Astrocyte of the spinal cord (primary cell): Measurements from ENCODE around the gene SUMO3.

Experiments
- DNase-seq: peaks from one replicate; pipeline ENCODE4 v3.0.0; 2011; ENCODE audit warnings: low read depth, low spot score
- H3K4me3 ChIP-seq: 2 replicates; pipeline ENCODE4 v1.5.1; 2011; ENCODE audit warnings: low read depth, mild to moderate bottlenecking, low read length, moderate library complexity
- in situ Hi-C: cut with HindIII; loops from 2 replicates; pipeline ENCODE4 v1.10.0; 2017; ENCODE audit warnings: low sequenced_read_pairs
- TF ChIP-seq, protein P1 (sequence below): IDR thresholded peaks from 2 replicates; pipeline ENCODE4 v1.5.1; 2012; ENCODE audit warnings: low read depth, mild to moderate bottlenecking, low read length, inconsistent platforms

The SUMO3 gene

DNA sequence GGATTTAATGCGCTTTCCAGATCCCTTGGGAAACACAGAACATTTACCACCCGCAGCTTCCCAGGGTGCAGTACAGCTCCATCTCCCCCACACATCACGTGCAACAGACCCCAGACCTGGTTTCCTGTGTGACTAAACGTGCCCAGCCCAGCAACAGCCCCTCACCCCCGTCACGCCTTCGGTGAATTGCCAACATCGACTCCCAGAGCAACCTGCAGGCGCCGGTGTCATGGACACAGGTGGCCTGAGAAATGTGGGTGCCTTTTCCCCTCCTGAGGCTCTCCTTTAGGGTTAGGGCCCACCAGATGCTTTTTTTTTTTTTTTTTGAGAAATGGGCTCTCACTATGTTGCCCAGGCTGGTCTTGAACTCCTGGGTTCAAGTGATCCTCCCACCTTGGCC is 24.2 kb upstream of the SUMO3 start:
- TF ChIP-seq, protein P1, sequence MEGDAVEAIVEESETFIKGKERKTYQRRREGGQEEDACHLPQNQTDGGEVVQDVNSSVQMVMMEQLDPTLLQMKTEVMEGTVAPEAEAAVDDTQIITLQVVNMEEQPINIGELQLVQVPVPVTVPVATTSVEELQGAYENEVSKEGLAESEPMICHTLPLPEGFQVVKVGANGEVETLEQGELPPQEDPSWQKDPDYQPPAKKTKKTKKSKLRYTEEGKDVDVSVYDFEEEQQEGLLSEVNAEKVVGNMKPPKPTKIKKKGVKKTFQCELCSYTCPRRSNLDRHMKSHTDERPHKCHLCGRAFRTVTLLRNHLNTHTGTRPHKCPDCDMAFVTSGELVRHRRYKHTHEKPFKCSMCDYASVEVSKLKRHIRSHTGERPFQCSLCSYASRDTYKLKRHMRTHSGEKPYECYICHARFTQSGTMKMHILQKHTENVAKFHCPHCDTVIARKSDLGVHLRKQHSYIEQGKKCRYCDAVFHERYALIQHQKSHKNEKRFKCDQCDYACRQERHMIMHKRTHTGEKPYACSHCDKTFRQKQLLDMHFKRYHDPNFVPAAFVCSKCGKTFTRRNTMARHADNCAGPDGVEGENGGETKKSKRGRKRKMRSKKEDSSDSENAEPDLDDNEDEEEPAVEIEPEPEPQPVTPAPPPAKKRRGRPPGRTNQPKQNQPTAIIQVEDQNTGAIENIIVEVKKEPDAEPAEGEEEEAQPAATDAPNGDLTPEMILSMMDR: no peak
- no peak overlapping the region for H3K4me3 ChIP-seq
- in situ Hi-C loops: no loop called here
- no peak for DNase-seq

DNA sequence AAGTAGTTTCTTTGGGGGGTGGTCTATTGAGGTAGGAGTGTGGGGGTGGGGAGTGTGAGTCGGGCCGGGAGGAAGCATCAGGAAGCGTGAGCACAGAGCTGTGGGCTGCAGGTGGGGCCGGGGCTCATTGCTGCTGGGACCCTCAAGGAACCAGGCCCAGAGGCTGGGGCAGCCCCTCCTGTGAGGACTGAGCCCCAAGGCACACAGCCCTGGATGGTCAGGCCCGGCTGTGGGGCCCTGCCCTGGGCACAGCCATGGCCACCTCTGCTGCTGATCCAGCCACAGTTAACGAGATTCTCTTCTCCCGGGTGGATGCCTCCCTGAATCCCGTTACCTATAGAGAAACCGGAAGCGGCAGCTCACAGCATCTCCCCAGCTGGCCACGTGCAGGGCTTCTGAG is 22.9 kb upstream of the SUMO3 start:
- DNase-seq: no peak
- H3K4me3 ChIP-seq: no peak overlapping the region
- TF ChIP-seq, protein P1: no peak
- in situ Hi-C loops: no loop called here

DNA sequence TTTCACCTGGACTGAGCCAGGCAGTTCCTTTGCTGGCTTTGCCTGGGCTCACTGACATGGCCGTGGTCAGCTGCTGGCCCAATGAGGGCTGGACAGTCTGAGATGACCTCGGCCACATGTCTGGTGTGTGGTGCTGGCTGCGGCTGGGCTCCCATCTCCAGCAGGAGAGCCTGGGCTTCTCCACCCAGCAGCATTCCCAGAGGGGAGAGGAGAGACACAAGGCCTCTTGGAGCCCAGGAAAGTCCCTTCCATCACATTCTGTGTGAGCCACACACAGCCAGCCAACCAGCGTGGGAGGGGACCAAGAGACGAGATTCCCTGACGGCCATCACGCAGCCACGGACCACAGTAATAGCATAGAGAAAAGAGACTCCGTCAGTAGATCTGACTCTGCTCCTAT is 21.1 kb upstream of the SUMO3 start:
- H3K4me3 ChIP-seq: no peak overlapping the region
- DNase-seq: no peak
- in situ Hi-C loops: no loop called here
- TF ChIP-seq, protein P1: no peak

DNA sequence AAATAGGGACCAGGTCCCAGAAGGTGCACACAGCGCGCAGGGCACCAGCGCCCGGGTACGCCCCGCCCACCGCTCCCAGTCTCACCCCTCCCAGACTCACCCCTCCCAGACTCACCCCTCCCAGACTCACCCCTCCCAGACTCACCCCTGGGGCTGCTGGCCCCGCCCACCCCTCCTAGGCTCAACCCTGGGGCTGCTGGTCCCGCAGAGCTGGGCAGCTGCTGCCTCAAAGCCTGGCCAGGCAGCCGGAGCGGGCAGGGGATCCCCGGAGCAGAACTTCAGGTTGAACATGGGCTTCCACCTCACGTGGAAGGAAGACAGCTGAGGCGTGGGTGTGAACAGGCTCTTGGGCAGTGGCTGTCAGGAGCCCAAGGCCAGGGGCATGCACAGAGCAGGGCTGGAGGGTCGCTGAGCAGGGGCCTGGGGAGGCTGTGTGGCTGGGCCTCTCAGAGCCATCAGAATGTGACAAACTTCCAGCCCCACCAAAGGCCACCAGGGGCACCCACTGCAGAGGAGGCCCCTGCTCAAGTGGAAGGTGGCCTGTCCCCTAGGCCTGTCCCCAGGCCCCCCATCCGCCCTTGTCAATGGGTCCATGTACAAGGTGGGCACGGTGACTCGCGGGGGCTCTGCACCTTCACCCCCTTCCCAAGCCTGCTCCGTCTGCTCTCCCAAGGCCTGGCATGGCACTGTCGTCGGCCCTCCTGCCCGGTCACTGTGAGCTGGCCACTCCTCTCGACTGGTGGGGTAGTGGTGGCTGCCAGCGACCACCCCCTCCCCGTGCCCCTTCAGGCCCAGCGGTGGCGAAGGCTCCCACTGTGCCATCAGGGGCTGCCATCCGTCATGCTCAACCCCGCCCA is 20.4 kb upstream of the SUMO3 start:
- DNase-seq: no peak
- in situ Hi-C loops: no loop called here
- H3K4me3 ChIP-seq: no peak overlapping the region
- TF ChIP-seq, protein P1: no peak

DNA sequence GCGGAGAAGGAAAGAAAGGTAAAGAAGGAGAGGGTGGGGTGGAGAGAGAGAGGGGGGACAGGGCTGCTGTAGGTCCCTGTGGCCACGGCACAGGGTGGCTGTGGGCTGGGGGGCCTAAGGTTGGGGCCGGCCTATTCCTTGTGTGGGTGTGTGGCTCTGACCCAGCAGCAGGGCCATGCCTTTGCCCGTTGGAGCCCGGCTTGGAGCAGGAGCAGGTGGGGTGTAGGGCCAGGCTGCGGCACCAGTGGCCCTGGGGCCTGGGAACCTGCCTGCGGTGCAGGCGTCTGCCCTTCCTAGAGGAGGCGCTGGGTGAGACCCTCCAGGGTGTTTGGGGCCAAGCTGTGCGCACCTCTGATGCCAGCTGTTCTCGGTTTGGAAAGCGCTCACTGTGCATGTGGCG is 19.7 kb upstream of the SUMO3 start:
- TF ChIP-seq, protein P1: no peak
- no peak overlapping the region for H3K4me3 ChIP-seq
- in situ Hi-C loops: no loop called here
- no peak for DNase-seq

DNA sequence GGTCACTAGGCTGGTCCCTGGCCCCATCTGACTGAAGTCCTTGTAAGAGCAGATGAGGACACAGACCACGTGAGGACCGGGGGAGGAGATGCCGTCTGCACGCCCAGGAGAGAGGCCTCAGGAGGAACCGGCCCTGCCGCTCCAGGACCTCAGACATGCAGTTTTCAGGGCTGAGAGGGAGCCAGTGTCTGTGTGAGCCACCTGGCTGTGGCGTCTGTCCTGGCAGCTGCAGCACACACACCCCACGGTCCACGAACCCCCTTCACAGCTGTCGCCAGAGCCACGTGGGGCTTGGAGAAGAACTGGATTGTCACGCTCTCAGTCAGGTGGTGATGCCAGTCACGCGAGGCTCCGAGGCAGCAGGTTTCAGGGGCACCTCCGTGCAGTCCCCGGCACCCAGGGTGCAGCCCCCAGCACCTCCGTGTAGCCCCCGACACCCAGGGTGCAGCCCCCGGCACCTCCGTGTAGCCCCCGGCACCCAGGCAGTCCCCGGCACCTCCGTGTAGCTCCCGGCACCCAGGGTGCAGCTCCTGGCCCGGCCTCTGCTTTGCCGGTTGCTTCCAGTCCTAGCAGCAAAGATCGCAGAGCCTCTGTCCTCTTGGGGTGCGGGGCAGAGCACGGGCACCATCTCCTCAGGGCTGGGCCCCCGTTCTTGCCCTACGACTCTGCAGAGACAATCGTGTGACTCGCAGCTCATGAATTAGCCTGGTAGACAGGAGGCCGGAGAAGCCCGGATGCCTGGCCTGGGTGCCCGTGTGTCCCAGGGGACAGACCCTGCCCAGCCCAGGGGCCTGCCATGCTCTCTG is 19.0 kb upstream of the SUMO3 start:
- no peak for DNase-seq
- no peak overlapping the region for H3K4me3 ChIP-seq
- in situ Hi-C loops: no loop called here
- TF ChIP-seq, protein P1: no peak
